ENCODE data around the gene UQCRH. TPM values are rescaled to one million over a fixed set of nuclear protein-coding genes. Genes with fewer than 3 reads are reported as not detected.

UQCRH gene
- total RNA-seq, 4 donors from 2014 or later: 122 to 367 (median 267) TPM

DNA sequence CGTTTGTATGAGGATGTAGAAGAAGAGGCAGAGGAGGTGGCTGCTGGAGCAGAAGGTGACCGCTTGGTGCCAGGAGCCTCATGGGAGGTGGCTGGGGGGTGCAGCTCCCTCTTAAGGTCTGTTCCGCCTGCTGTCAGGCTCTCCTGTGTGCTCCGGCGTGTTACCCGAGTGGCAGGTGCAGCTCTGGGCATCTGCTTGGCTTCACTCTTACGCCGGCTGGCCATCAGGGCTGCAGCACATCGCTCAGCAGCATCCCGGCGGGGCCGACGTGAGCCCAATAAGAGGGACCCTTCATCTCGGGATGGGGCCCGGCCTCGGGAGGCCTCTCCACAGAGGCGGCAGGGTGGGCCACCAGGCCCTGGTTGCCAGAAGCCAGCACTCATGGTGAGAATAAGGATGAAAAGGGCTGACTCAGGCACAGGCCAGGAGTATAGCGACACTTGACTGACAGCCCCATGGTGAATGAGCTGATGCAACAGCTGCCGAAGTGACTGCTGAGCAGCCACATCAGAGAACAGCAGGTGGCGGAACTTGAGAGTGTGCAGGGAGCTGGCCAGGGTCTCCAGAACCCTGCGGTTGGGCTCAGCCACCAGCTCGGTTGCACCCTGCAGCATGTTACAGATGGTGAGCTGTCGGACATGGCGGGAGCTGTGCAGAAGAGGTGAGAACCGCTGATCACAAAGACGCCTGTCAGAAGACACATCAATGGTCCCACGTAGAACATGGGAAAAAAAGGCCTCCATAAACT is 17.6 kb upstream of the UQCRH start:
- intact Hi-C loops (cut with DNase I): no loop called here
- Histone ChIP-seq H3K27me3 (no peaks in the 10 kb centered on the region), H3K27ac (no peak overlapping the region), H3K36me3 (peaks cover 17 to 21% of the 10 kb centered on the region in 2 donors), H3K9me3 (no peaks in the 10 kb centered on the region), H3K4me3 (replicated peaks in 1 of 3) (no peak overlapping the region), H3K4me1 (no peaks in the 10 kb centered on the region)
- DNase-seq: no peak
- 89 to 91% methylated on average over 24 to 26 of the region's 27 CpGs for WGBS, 2 donors
- TF ChIP-seq POLR2A (IDR thresholded peaks at IDR 0.05): no peak
- TF ChIP-seq, protein P1, sequence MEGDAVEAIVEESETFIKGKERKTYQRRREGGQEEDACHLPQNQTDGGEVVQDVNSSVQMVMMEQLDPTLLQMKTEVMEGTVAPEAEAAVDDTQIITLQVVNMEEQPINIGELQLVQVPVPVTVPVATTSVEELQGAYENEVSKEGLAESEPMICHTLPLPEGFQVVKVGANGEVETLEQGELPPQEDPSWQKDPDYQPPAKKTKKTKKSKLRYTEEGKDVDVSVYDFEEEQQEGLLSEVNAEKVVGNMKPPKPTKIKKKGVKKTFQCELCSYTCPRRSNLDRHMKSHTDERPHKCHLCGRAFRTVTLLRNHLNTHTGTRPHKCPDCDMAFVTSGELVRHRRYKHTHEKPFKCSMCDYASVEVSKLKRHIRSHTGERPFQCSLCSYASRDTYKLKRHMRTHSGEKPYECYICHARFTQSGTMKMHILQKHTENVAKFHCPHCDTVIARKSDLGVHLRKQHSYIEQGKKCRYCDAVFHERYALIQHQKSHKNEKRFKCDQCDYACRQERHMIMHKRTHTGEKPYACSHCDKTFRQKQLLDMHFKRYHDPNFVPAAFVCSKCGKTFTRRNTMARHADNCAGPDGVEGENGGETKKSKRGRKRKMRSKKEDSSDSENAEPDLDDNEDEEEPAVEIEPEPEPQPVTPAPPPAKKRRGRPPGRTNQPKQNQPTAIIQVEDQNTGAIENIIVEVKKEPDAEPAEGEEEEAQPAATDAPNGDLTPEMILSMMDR (IDR thresholded peaks at IDR 0.05): no peak

DNA sequence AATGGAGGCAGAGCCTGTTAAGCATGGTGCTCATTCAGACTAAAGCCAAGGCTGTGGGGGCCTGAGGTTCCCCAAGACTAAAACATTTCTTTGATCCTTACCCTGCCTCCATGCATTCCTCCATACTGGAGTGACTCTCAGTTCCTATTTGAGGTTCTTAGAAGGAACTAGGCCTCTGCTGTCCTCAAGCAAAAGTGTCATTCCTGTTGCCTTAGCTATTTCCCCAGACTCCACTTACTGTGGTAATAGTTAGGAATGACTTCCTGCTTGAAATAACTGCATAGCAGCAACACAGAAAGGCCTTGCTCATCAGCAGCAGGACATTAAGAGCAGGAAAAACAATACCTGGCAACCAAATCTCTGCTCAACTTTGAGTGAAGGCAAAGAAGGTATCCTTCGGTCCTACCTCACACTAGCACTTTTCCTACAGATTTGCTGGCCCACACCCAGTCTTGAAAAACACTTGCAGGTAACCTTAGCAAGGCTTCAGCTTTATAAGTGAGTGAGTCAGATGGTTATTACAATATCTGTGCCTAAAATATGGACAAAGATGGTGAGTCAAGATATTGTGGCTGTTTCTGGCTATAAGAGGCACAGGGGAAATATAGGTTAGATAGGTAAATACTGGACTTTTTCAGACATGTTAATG is 14.9 kb upstream of the UQCRH start:
- no peaks in the 10 kb centered on the region for H3K9me3 ChIP-seq
- WGBS, 2 donors: 75% methylated on average over 1 of the region's 1 CpG
- peaks cover 15 to 19% of the 10 kb centered on the region in 2 donors for H3K36me3 ChIP-seq
- no peak for DNase-seq
- H3K27ac ChIP-seq: no peak overlapping the region
- no peaks in the 10 kb centered on the region for H3K27me3 ChIP-seq
- no peaks in the 10 kb centered on the region for H3K4me1 ChIP-seq
- TF ChIP-seq, protein P1 (IDR thresholded peaks at IDR 0.05): no peak
- no peak for TF ChIP-seq POLR2A (IDR thresholded peaks at IDR 0.05)
- intact Hi-C loops (cut with DNase I): no loop called here
- H3K4me3 ChIP-seq (replicated peaks in 1 of 3): no peak overlapping the region

DNA sequence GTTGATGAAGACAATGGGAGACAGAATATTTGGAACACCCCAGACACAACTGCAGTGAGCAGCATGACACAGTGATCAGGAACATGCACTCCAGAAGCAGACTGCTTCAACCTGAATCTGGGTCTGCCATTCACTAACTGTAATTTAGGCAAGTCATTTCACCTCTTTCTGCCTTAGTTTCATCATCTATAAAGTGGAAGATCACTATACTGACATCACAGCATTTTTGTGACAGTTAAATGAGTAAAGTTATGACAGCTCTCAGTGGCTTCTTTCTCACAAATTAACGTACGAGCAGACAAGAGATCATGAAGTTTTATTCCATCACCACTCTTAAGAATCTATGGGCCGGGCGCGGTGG is 14.4 kb upstream of the UQCRH start:
- Histone ChIP-seq H3K9me3 (no peaks in the 10 kb centered on the region), H3K27ac (no peak overlapping the region), H3K36me3 (peaks cover 14 to 24% of the 10 kb centered on the region in 2 donors), H3K4me3 (replicated peaks in 1 of 3) (no peak overlapping the region), H3K27me3 (no peaks in the 10 kb centered on the region), H3K4me1 (no peaks in the 10 kb centered on the region)
- DNase-seq: no peak
- TF ChIP-seq POLR2A (IDR thresholded peaks at IDR 0.05): no peak
- TF ChIP-seq, protein P1 (IDR thresholded peaks at IDR 0.05): no peak
- intact Hi-C loops (cut with DNase I): no loop called here
- WGBS, 2 donors: 96 to 100% methylated on average over 5 of the region's 5 CpGs

DNA sequence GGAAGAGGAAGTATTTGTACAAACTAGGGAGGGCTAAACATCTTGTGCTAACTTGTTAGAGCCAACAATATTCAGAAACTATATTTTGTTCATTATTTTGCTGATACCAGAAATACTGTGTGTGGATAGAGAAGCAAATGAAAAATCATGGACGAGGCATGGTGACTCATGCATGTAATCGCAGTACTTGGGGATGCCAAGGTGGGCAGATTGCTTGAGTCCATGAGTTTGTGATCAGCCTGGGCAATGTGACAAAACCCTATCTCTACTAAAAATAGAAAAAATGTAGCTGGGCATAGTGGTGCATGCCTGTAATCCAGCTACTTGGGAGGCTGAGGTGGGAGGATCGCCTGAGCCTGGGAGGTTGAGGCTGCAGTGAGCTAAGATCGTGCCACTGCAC is 13.5 kb upstream of the UQCRH start:
- no peaks in the 10 kb centered on the region for H3K27me3 ChIP-seq
- TF ChIP-seq, protein P1 (IDR thresholded peaks at IDR 0.05): no peak
- TF ChIP-seq POLR2A (IDR thresholded peaks at IDR 0.05): no peak
- H3K9me3 ChIP-seq: no peaks in the 10 kb centered on the region
- no peak overlapping the region for H3K4me3 ChIP-seq (replicated peaks in 1 of 3)
- intact Hi-C loops (cut with DNase I): no loop called here
- 95% methylated on average over 4 of the region's 4 CpGs for WGBS, 2 donors
- H3K4me1 ChIP-seq: no peaks in the 10 kb centered on the region
- H3K36me3 ChIP-seq: peaks cover 18 to 28% of the 10 kb centered on the region in 2 donors
- no peak overlapping the region for H3K27ac ChIP-seq
- no peak for DNase-seq

DNA sequence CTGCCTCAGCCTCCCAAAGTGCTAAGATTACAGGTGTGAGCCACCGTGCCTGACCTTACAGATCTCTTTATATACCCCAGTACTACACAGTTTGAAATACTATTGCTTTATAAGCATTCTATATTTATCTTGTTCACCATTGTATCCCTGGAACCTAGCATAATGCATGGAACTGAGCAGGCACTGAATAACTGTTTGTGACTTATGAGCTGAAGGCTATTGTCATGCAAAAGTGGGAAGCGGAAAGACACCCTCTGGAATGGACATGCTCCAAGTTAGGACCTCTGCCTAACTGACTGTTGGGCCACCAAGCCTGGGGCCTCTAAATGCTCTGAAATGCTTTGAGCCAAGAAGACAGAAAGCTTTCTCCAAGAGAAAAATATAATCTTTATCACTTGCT is 8.2 kb upstream of the UQCRH start:
- DNase-seq: no peak
- intact Hi-C loops (cut with DNase I): no loop called here
- Histone ChIP-seq H3K27me3 (no peaks in the 10 kb centered on the region), H3K36me3 (peaks cover 32 to 33% of the 10 kb centered on the region in 2 donors), H3K9me3 (no peaks in the 10 kb centered on the region), H3K4me1 (peaks cover 20 to 23% of the 10 kb centered on the region in 2 donors), H3K27ac (no peak overlapping the region), H3K4me3 (replicated peaks in 1 of 3) (no peak overlapping the region)
- WGBS, 2 donors: 95 to 100% methylated on average over 2 of the region's 2 CpGs
- TF ChIP-seq, protein P1 (IDR thresholded peaks at IDR 0.05): no peak
- no peak for TF ChIP-seq POLR2A (IDR thresholded peaks at IDR 0.05)
